HL-60 (cell line): ENCODE data around the gene CPAMD8.

ENCODE experiments used
- CTCF ChIP-seq: IDR thresholded peaks from one replicate; pipeline ENCODE4 v1.5.1; 2011; ENCODE audit warnings: low read length, control low read depth, inconsistent platforms; ENCODE audit not compliant: insufficient read depth
- GABPA ChIP-seq: IDR thresholded peaks from 2 replicates; pipeline ENCODE4 v1.6.1; 2012; ENCODE audit warnings: low read depth
- POLR2AphosphoS5 ChIP-seq: IDR thresholded peaks from 2 replicates; pipeline ENCODE4 v1.6.1; 2012; ENCODE audit warnings: low read depth
- REST ChIP-seq: IDR thresholded peaks from 2 replicates; pipeline ENCODE4 v1.6.1; 2012; ENCODE audit warnings: low read depth; ENCODE audit not compliant: insufficient replicate concordance
- SPI1 ChIP-seq: IDR thresholded peaks from 2 replicates; pipeline ENCODE4 v1.6.1; 2012; ENCODE audit warnings: low read depth, mild to moderate bottlenecking, borderline replicate concordance

DNA sequence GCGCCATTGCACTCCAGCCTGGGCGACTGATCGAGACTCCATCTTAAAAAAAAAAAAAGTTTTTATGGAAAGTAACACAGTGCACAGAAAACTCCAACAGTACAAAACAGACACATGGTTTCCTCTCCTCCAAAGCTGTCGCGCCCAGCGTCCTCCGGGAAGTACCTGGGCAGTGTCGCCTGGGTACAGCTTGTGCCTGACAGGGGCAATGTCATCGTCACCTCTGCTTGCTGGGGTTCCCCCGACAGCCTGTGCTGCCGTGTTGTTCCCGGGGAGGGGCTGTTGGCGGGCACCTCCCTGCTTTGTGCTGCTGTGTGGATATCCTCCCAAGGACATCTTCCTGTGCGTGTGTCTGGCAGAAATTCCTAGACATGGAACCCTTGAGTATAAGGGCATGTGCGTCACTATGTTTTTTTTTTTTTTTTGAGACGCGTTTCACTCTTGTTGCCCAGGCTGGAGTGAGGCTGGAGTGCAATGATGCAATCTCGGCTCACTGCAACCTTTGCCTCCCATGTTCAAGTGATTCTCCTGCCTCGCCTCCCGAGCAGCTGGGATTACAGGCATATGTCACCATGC is 140.2 kb downstream of the CPAMD8 start:
- TF ChIP-seq CTCF (no peak), GABPA (no peak), POLR2AphosphoS5 (no peak), SPI1 (no peak), REST (no peak)
